Muscle layer of colon (tissue), 2 donors: Measurements from ENCODE around the gene FRMPD2.
"Not testable (repeated sequence)": the region's sequence is repeated elsewhere in the genome, so short reads cannot be mapped to it uniquely, and the experiment has no call there.

Source experiments
- H3K27ac ChIP-seq: one replicate; pipeline ENCODE4 v1.7.0; 2013; ENCODE audit warnings: low read depth, mild to moderate bottlenecking, low read length, moderate library complexity
- H3K27me3 ChIP-seq, 2 donors: one replicate each; pipeline ENCODE4 v1.7.0; 2013; ENCODE audit warnings: low read length in 2 of 2, mild to moderate bottlenecking in 2 of 2; ENCODE audit not compliant: insufficient read depth in 2 of 2, control insufficient read depth in 1 of 2
- H3K36me3 ChIP-seq: one replicate; pipeline ENCODE4 v1.7.0; 2013; ENCODE audit warnings: mild to moderate bottlenecking, low read length; ENCODE audit not compliant: insufficient read depth
- H3K4me1 ChIP-seq: one replicate; pipeline ENCODE4 v1.7.0; 2013; ENCODE audit warnings: mild to moderate bottlenecking, low read length; ENCODE audit not compliant: insufficient read depth
- H3K4me3 ChIP-seq, 2 donors: one replicate each; pipeline ENCODE4 v1.7.0; 2013; ENCODE audit warnings: low read length in 2 of 2, low read depth in 1 of 2, mild to moderate bottlenecking in 1 of 2, moderate library complexity in 1 of 2
- H3K9ac ChIP-seq: one replicate; pipeline ENCODE4 v1.7.0; 2013; ENCODE audit warnings: low read length
- H3K9me3 ChIP-seq: one replicate; pipeline ENCODE4 v1.7.0; 2013; ENCODE audit warnings: mild to moderate bottlenecking, low read length
- donor health status: abdominal sarcoma.
- donor health status: Adenocarcinoma of cecum.

Gene FRMPD2

GRCh38 chr10:48227213-48227612, 47.3 kb downstream of the FRMPD2 start:
- Histone ChIP-seq H3K4me3 (no peak overlapping the region), H3K27me3 (no peaks in the 10 kb centered on the region), H3K9ac (no peak overlapping the region), H3K4me1 (no peaks in the 10 kb centered on the region), H3K27ac (no peak overlapping the region), H3K36me3 (no peaks in the 10 kb centered on the region), H3K9me3 (no peaks in the 10 kb centered on the region)

GRCh38 chr10:48224979-48225560, 49.4 kb downstream of the FRMPD2 start:
- H3K4me1 ChIP-seq = no peaks in the 10 kb centered on the region
- no peak overlapping the region for H3K27ac ChIP-seq
- no peak overlapping the region for H3K4me3 ChIP-seq
- no peaks in the 10 kb centered on the region for H3K36me3 ChIP-seq
- no peak overlapping the region for H3K9ac ChIP-seq
- H3K27me3 ChIP-seq = no peaks in the 10 kb centered on the region
- no peaks in the 10 kb centered on the region for H3K9me3 ChIP-seq

- no peaks in the 10 kb centered on the region for H3K9me3 ChIP-seq
- no peak overlapping the region for H3K27ac ChIP-seq
- H3K9ac ChIP-seq = no peak overlapping the region
- H3K4me3 ChIP-seq = no peak overlapping the region
- no peaks in the 10 kb centered on the region for H3K4me1 ChIP-seq
- no peaks in the 10 kb centered on the region for H3K27me3 ChIP-seq
- no peaks in the 10 kb centered on the region for H3K36me3 ChIP-seq
These were observed 50.2 kb downstream of the FRMPD2 start for GRCh38 chr10:48224296-48224695.

GRCh38 chr10:48221814-48222213, 52.7 kb downstream of the FRMPD2 start:
- Histone ChIP-seq H3K36me3 (no peaks in the 10 kb centered on the region), H3K4me3 (no peak overlapping the region), H3K9ac (no peak overlapping the region), H3K27ac (no peak overlapping the region), H3K4me1 (no peaks in the 10 kb centered on the region), H3K27me3 (no peaks in the 10 kb centered on the region), H3K9me3 (no peaks in the 10 kb centered on the region)

GRCh38 chr10:48221031-48221430, 53.5 kb downstream of the FRMPD2 start:
- not testable (repeated sequence) for H3K27ac ChIP-seq, H3K4me1 ChIP-seq, H3K9me3 ChIP-seq, H3K27me3 ChIP-seq, H3K9ac ChIP-seq, H3K4me3 ChIP-seq, H3K36me3 ChIP-seq

GRCh38 chr10:48219194-48219593, 55.3 kb downstream of the FRMPD2 start:
- no peaks in the 10 kb centered on the region for H3K9me3 ChIP-seq
- no peaks in the 10 kb centered on the region for H3K27me3 ChIP-seq
- H3K9ac ChIP-seq = no peak overlapping the region
- no peak overlapping the region for H3K27ac ChIP-seq
- no peaks in the 10 kb centered on the region for H3K36me3 ChIP-seq
- no peak overlapping the region for H3K4me3 ChIP-seq
- H3K4me1 ChIP-seq = no peaks in the 10 kb centered on the region

- H3K4me1 ChIP-seq = no peaks in the 10 kb centered on the region
- no peak overlapping the region for H3K27ac ChIP-seq
- H3K27me3 ChIP-seq = no peaks in the 10 kb centered on the region
- no peak overlapping the region for H3K9ac ChIP-seq
- no peaks in the 10 kb centered on the region for H3K36me3 ChIP-seq
- H3K9me3 ChIP-seq = no peaks in the 10 kb centered on the region
- no peak overlapping the region for H3K4me3 ChIP-seq
These were observed 57.8 kb downstream of the FRMPD2 start for GRCh38 chr10:48216744-48217143.

- no peaks in the 10 kb centered on the region for H3K4me1 ChIP-seq
- no peaks in the 10 kb centered on the region for H3K36me3 ChIP-seq
- no peak overlapping the region for H3K27ac ChIP-seq
- no peak overlapping the region for H3K9ac ChIP-seq
- no peak overlapping the region for H3K4me3 ChIP-seq
- H3K9me3 ChIP-seq = no peaks in the 10 kb centered on the region
- no peaks in the 10 kb centered on the region for H3K27me3 ChIP-seq
These were observed 58.3 kb downstream of the FRMPD2 start for GRCh38 chr10:48216204-48216505.

GRCh38 chr10:48215486-48216203, 58.9 kb downstream of the FRMPD2 start:
- Histone ChIP-seq H3K36me3 (no peaks in the 10 kb centered on the region), H3K27ac (no peak overlapping the region), H3K27me3 (no peaks in the 10 kb centered on the region), H3K9me3 (no peaks in the 10 kb centered on the region), H3K9ac (no peak overlapping the region), H3K4me1 (no peaks in the 10 kb centered on the region), H3K4me3 (no peak overlapping the region)

- Histone ChIP-seq H3K9ac (no peak overlapping the region), H3K9me3 (no peaks in the 10 kb centered on the region), H3K36me3 (no peaks in the 10 kb centered on the region), H3K27ac (no peak overlapping the region), H3K27me3 (no peaks in the 10 kb centered on the region), H3K4me1 (no peaks in the 10 kb centered on the region), H3K4me3 (no peak overlapping the region)
These were observed 59.6 kb downstream of the FRMPD2 start for GRCh38 chr10:48214716-48215485.

- no peaks in the 10 kb centered on the region for H3K9me3 ChIP-seq
These were observed 61.4 kb downstream of the FRMPD2 start for GRCh38 chr10:48213047-48213446.

More at GRCh38 chr10:48213047-48213446, 61.4 kb downstream of the FRMPD2 start:
- no peaks in the 10 kb centered on the region for H3K4me1 ChIP-seq
- H3K27me3 ChIP-seq = no peaks in the 10 kb centered on the region
- no peak overlapping the region for H3K4me3 ChIP-seq
- H3K36me3 ChIP-seq = no peaks in the 10 kb centered on the region
- H3K27ac ChIP-seq = no peak overlapping the region
- H3K9ac ChIP-seq = no peak overlapping the region
